Sciatic nerve (tissue), 2 donors: ENCODE data around the gene SLC35B2. TPM values are rescaled to one million over a fixed set of nuclear protein-coding genes. Genes with fewer than 3 reads are reported as not detected.

Experiments
- ATAC-seq: fragments of 200-7000 bp; cut with Tn5 transposase; one replicate; pipeline ENCODE4 v1.9.1; 2020; ENCODE audit warnings: mild to moderate bottlenecking, moderate library complexity
- DNase-seq: peaks from one replicate; pipeline ENCODE4 v3.0.0-alpha.2; 2020; ENCODE audit warnings: low spot score
- intact Hi-C: fragments of 100-400 bp; cut with DNase I; formaldehyde crosslinking; loops from one replicate; pipeline ENCODE4 v1.14.2; 2022
- total RNA-seq: library from RNA; stranded (reverse); fragmentation: NEBNext Ultra II Directional; extraction: Animal tissue kit (Norgen Biotek cat#: 25700); gene quantifications from one replicate; pipeline ENCODE4 v1.2.1, GENCODE V29; 2021
- donor health status: DM: no; HTN: no; CAD: no.
- donor health status: DM: no; HTN: no; CAD: no.

Gene SLC35B2
- total RNA-seq, 1 donor from 2014 or later, result 26.8 TPM

DNA sequence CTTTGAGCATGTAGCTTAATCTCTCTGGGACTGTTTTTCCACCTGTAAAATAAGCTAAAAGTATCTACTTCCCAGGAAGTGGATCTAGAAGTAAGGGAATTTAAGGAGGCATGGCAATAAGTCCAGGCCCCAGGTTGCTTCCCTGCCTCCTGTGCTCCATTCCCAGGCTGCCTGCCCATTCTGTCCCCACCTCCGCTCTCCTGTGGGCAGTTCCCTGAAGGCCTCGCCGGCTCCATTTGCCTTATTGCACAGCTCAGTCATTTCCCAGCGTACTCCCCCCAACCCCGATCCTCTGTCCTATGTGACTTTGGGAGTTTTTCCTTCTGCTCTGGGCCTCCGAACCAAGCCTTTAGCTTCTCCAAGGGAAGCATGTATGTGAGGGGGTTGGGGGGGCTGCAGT, 29.3 kb downstream of the SLC35B2 start:
- DNase-seq, result no peak
- no peak for ATAC-seq
- intact Hi-C loops, result no loop called here

DNA sequence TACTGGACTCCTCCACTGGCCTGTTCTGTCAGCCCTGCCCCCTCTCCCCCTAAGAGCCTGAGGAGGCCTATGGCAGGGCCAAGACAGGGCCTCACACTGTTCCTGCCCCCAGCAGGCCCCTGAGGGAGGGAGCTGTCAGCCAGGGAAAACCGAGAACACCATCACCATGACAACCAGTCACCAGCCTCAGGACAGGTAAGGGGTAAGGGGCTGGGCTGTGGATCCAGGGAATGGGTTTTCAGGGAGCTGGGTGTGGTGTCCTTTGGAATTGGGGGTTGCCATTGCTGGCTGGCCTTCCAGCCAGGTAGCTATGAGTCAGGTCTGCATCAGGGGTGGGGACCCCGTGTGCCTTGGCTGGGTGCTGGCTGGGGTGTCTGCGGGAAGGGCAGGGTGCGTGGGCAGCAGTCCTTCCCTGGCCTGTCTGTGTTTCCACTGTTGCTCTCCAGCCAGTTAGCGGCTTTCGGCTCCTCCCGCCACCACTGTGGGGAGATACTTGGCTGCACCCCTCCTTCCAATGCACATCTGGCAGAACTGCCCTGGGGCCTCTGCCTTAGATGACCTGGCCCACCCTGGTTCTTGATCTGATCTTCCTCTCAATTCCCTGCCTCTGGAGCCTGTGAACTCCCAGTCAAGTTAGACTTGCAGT, 30.1 kb downstream of the SLC35B2 start:
- intact Hi-C loops, result no loop called here
- DNase-seq (peak; percentile 61), ATAC-seq (peak; percentile 8)

DNA sequence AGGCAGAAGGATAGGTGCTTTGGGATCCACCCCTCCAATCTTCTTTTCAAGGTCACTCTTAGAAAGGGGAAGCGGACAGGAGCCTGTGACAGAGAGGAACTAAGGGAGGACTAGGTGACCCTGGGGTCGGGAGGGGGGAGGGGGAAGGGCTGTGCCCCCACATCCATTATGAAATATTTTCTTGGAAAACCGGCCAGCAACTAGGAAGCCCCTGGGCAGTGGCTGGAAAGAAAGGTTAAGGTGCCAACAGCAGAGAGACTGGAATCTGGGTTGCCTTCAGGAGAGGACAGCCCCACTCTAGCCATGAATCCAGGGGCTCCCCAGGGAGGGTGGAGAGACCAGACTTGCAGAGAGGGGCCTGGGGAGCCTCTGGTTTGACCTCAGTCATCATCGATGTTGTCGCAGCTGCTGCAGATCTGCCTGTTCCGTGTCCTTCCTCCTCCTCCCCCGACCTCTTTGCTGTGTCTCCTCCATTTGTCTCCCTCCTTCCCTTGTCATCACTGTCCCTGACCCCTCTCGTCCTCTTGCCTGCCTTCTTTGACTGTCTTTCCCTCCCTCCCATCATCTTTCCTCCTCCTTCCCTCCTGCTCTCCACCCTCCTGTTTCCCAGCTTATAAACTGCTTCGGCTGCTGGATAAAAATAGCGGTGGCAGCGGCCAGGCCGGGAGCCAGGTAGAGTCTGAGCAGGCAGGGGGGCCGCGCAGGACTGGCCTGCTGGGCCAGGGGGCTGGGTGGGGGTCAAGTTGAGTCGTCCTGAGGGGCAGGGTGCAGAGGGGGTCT, 30.8 kb downstream of the SLC35B2 start:
- intact Hi-C loops, result no loop called here
- peak; percentile 64 for DNase-seq
- peak; percentile 23 for ATAC-seq

DNA sequence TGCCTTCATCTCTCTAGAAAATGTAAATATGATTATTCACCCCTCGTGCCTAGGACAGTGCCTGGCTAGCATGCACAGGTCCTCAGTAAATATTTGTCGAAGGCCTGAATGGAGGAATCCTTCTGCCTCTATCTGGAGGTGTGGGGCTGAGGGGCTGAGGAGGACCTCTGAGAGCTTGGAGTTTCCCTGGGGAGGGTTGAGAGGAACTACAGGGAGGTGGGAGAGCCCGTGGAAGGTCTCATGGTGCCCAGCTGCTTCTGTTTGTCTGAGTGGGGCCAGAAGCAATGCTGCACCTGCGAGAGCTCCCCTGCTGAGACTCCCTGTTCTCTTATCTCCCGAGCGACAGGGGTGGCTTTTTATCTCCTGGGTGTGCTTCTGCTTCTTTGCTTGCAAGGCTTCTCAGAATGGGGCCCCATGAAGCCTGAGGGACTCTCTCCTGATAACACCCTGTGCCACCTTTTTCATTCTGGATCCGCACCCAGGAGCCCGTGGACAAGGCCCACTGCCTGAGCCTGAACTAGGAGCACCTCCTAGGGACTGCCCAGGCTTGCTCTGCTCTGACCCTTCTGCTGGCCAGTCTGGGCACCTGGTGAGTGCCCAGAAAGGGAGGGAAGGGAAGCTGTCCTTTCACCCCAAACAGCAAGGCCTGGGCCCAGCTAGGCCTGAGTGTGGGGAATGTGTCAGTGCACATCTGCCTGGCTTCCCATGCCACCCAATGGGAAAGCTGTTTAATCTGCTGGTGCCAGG, 31.6 kb downstream of the SLC35B2 start:
- ATAC-seq, result no peak
- no peak for DNase-seq
- intact Hi-C loops, result no loop called here

DNA sequence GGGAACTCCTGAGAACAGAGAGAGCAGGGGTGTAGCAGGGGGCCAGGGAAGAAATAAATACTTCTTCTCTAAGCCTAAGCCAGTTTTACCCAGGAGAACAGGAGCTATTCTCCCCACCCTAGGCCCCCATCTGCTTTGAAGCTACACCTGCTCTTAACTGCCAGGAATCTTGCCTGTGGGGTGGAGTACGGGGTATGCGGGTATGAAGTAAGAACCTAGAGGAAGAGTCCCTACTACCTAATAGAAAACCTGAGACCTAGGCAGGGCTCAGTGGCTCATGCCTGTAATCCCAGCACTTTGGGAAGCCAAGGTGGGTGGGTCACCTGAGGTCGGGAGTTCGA, 32.4 kb downstream of the SLC35B2 start:
- DNase-seq, result no peak
- ATAC-seq, result no peak
- intact Hi-C loops, result no loop called here

DNA sequence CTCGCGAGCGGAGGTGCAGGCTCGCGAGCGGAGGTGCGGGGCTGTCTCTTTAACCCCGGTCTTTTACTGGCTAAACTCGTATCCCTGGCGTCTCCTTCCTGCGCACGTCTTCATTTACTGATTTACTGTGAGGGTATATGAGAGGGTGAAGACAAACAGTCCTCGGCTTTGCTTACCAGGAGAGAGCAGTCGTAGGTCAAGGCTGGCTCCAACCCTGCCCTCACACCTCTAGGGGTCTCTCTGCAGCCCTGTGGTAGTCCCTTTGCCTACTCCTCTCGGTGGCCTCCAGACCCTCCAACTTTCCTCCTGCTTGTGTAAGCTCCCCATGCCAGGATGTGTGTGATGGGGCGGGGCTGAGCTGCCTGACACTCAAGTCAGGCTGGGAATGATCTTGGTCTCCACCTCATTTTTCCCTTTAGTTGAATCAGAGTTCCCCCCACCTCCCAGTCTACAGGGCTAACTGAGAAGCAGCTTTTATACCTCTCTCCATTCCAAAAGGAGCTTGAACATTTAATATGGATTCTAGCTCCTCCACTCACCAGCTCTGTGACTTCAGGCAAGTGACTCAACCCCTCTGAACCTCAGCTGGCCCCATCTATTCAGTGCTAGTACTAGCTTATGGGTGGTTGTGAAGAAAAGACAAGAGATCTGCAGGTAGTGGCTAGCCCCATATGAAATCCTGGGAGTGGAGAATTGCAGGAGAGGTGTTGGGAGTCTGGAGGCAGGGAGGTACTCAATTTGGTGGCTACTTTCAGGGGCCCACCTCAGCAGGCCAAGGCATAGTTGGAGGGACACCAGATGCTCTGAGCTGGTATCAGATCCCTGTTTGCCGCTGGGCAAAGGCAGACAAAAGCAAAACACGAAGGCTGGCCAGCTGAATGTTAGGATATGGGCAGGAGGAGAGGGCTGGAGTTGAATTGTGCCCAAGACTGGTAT, 33.0 kb downstream of the SLC35B2 start:
- intact Hi-C loops, result no loop called here
- no peak for DNase-seq
- no peak for ATAC-seq

DNA sequence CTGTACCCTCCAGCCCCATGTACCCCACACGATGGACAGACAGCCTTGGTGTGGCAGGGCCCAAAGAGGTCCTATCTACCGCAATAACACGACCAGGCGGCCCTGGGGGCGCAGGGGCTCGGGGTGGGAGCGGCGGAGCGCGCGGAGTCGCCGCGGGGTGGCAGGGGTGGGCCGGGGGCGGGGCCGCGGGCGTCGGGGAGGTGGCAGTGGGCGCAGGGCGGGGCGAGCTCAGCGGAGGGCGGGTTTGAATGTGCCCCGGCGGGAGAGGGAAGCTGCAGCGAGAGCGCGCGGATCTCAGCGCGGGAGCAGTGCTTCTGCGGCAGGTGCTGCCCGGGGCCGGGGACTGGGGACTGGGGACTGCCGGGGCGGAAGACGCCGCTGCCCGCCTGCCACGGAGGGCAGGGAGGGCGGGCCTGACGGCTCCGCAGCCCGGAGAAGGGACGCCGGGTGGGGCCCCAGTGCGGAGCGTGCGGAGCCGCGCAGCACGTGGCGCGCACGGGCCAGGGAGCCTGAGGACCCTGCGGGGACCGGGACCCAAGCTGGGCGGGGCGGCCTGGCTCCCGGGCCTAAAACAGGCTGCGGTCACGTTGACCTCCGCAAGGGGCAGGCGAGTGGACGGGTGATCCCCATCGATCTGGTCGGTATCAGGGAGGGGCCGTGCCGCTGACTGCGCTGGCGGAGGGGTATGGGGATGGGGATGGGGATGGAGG, 33.9 kb downstream of the SLC35B2 start, which contains the start of gene SLC29A1:
Gene SLC29A1 (plus strand): TSS at position 277 of the 710 bp plus-strand sequence. CDS start 3,719 bp downstream, outside the sequence.
- intact Hi-C loops, result no loop called here
- ATAC-seq (peak; percentile 9), DNase-seq (peak; percentile 89)

DNA sequence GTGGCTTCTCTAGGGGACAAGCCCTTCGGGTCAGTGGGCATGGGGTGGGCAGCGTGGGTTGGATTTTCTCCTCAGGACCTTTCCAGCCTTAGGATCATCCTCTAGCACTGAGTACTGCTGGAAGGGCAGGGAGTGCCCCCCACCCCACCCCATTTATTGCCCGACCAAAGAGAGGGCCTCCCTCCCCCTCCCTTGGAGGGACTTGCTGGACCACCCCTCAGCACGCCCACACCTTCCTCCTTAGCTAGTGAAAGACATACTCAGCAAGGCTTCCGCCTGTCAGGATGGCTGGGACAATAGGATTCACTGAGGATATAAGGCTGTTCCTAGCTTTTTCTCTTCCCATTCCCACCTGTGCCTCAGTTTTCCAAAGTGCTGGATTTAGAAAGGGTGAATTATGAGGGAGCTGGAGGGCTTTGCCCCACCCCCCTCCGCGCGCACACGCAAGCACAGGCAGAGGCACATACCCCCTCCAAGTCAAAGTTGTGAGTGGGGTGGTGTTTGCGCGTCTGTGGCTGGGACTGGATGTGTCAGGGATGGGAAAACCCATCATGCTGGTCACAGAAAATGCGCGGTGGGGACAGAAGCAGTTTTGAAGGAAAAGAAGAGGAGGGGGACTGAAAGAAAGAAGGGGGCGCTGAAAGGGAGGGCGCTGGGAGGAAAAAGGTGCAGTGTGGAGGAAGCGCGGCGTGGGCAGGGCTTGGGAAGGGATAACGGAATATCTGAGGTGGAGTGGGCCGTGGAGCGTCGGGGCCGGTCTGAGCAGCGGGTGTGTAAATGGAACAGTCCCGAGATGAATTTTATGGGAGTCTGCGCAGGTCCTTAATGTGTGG, 34.6 kb downstream of the SLC35B2 start:
- peak; percentile 1 for ATAC-seq
- intact Hi-C loops, result no loop called here
- DNase-seq, result no peak

DNA sequence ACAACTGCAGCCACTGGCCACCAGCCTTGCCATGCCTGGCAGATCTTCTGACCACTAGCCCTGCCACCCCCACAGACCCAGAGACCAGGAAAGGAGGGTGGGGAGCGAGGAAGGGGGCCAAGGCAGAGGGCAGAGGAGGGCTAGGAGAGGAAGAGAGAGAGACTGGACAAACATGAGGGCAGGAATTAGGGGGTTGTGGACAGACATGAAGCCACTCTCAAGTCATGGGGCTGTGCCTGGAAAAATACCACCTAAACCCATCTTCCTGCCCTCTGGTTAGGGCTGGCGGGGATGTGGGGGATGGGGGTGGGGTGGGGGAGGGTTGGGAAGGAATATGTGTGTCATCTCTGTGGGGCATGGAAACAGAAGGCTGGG, 35.4 kb downstream of the SLC35B2 start:
- DNase-seq (no peak), ATAC-seq (no peak)
- intact Hi-C loops, result no loop called here

DNA sequence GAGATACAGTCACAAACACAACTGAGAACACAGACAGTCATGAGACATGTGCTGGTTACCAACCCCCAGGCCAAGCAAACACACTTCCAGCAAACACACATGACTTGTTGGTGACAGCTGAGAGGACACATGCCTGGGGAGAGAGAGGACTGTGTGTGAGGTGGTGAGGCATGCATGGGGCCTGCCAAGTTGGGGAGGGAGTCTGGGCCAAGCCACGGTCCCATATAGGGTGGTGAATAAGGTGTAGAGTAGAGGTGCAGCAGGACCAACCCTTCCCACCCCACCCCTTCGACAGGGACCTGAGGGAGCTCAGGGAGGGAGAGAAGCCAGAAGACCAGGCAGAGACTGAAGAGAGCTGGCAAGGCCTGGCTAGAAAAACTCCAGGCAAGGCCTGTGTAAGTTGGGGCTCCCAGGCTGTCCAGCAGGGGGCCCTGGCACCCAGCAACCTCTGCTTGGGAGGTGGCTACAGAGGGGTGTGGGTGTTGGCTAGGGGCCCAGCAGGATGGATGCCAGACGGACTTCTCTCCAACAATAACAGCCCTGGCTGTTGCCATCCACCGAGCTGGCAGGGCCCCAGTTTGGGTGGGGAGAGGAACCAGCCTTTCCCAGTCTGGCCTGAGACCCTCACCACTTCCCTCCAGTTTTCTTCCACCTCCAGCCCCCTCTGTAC, 35.9 kb downstream of the SLC35B2 start:
- ATAC-seq, result peak; percentile 66
- intact Hi-C loops, result no loop called here
- DNase-seq, result peak; percentile 94

DNA sequence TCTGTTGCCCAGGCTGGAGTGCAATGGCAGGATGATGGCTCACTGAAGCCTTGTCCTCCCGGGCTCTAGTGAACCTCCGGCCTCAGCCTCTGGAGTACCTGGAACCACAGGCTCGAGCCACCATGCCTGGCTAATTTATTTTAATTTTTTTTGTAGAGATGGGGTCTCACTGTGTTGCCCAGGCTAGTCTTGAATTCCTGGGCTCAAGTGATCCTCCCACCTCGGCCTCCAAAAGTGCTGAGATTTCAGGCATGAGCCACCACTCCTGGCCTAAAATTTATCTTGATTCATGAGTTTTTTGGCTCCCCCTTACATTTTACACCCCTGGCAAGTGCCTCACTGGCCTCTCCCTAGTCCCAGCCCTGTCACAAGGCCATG, 36.4 kb downstream of the SLC35B2 start:
- intact Hi-C loops, result loop anchor here (1.0 kb wide), 1 partner anchor 45 kb away; no protein-coding TSS in a partner anchor
- ATAC-seq (no peak), DNase-seq (no peak)

DNA sequence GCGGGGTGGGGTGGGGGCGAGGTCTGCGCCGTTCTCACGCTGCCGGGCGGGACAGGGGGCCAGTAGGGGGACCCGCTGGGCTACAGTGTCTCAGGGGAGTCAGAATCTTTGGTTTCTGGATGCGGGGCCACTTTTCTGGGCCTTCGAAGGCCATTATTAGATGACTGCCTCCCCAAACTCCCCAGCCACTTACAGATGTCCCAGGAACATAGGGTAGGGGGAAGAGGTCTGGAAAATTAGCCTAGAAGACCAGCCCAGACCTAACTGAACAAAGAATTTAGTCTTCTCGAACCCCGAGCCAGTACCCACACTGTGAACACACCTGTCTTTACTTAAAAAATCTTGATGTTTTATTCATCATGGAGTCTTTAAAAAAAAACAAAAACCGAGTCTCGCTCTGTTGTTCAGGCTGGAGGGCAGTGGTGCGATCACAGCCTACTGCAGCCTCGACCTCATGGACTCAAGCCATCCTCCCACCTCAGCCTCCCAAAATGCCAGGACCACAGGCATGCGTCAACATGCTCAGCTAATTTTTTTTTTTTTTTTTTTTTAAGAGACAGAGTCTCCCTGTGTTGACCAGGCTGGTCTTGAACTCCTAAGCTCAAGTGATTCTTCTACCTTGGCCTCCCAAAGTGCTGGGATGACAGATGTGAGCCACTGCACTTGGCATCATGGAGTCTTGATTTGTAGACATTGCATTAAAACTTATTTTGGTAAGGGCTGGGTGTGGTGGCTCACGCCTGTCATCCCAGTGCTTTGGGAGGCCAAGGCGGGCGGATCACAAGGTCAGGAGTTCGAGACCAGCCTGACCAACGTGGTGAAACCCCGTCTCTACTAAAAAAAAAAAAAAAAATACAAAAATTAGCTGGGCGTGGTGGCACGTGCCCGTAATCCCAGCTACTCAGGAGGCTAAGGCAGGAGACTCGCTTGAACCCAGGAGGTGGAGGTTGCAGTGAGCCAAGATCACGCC, 37.2 kb downstream of the SLC35B2 start:
- no peak for ATAC-seq
- DNase-seq, result no peak
- intact Hi-C loops, result loop anchor here (1.0 kb wide), 1 partner anchor 44 kb away; no protein-coding TSS in a partner anchor

DNA sequence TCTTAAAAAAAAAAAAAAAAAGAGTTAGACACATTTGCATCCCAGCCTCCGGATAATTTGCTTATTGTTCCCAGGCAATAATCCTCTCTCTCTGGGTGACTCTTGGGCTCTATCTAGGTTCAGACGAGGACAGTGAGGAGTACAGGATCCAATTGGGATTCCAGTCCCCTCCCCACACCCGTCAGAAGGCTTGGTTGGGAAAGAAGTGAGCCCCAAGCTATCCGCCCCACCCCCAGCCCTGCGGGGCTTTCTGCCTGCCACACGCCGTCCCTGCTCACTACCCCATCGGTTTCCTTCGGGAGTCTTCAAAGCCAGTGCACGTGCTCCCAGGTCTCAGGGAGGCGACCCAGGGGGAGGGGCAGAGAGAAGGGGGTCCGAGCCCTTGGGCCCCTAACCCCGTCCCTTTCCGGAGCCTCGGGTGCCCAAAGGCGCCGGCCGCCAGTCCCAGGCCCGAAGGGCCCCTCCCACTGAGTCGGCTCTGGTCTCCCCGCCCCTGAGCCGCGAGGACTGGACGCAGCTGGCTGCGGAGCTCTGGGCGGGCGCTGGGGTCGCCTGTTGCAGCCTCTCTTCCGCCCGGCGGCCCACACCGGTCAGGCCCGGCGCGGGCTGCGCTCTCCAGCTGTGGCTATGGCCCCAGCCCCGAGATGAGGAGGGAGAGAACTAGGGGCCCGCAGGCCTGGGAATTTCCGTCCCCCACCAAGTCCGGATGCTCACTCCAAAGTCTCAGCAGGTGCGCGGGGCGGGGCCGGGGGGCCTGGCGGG, 38.1 kb downstream of the SLC35B2 start:
- peak; percentile 90 for DNase-seq
- intact Hi-C loops, result no loop called here
- peak; percentile 86 for ATAC-seq

DNA sequence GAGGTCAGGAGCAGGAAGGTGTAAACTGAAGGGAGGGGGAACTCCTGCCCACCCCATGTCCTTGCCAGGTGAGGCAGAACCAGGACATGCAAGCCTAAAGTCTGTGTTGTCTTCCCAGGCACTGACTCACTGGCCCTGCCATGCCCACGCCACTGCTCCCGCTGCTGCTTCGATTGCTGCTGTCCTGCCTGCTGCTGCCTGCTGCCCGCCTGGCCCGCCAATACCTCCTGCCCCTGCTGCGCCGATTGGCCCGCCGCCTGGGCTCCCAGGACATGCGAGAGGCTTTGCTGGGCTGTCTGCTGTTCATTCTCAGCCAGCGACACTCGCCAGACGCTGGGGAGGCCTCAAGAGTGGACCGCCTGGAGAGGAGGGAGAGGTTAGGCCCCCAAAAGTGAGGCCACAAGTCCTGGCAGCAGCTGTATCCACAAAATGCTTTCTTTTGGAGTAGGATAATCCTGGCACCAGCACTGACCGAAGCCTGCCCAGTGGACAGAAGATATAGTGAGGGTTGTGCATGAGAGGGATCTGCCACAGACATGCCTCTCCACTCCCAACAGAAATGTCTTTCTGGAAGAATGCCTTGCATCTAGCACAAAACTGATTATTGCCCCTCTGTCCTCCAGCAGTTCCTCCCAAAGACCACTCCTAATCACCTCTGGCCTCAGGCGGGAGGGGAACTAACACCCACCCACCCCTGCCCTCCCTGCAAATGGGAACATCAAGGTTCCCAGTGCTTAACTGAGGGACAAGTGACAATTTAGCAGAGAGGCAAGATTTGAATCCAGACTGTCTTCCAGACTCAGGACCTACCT, 39.8 kb downstream of the SLC35B2 start:
- intact Hi-C loops, result no loop called here
- ATAC-seq (no peak), DNase-seq (no peak)
